Choroid plexus epithelial cell (primary cell): ENCODE measurements around the gene DNAJC17.

Experiments
- DNase-seq: peaks from one replicate; pipeline ENCODE4 v3.0.0-alpha.2; 2010; ENCODE audit warnings: low read depth
- H3K4me3 ChIP-seq: 2 replicates; pipeline ENCODE4 v1.5.1; 2011; ENCODE audit warnings: low read depth, mild to moderate bottlenecking, control low read depth, low read length, moderate library complexity
- TF ChIP-seq, protein P1 (sequence below): conservative IDR thresholded peaks from 2 replicates; pipeline ENCODE4 v1.5.1; 2011; ENCODE audit warnings: low read depth, mild to moderate bottlenecking, control low read depth, inconsistent platforms, low read length, moderate library complexity

Gene DNAJC17

DNA sequence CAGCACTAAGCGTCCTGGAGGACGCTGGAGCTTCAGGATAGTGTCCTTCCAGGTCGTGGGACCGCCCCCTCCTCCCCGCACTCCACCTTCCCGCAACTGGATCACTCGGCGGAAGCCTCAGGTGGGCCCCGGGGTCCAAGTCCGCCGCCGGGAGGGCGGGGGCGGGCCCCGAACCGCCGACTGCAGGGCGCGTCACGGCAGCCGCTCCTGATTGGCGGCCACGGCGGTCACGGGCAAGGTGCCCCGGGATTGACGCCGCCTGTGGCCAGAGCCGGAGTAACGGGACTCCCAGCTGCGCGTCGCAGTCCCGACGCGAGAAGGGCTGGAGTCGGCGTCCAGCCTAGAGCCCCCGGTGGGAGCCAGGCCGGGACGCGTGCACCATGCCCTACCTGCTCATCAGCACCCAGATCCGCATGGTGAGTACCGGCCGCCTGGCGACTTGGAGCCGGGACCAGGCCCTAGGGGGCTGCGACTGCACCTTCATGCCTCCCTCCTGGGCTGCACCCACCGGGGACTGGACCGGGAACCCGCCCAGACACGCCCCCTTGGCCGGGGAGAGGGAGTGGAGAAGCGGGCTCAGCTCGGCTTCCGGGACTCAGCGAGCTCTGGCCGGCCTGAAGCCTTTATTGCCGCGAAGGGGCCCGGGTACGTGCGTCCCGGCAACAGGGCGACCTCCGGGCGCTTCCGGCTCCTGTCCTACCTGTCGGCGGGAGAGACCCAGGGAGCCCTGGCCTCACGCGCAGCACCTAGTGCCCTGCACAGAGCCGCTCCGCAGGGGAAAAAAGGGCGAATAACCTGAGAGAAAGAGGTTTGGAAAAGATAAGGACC, 43.3 kb downstream of the DNAJC17 start, which contains the start of gene GCHFR:
Gene GCHFR (plus strand): TSS at position 268 of the 828 bp plus-strand sequence. CDS start 113 bp downstream, at position 381.
- peak; percentile 62 for DNase-seq
- peak within 1 kb of the TSS; percentile 60 for H3K4me3 ChIP-seq
- TF ChIP-seq, protein P1, sequence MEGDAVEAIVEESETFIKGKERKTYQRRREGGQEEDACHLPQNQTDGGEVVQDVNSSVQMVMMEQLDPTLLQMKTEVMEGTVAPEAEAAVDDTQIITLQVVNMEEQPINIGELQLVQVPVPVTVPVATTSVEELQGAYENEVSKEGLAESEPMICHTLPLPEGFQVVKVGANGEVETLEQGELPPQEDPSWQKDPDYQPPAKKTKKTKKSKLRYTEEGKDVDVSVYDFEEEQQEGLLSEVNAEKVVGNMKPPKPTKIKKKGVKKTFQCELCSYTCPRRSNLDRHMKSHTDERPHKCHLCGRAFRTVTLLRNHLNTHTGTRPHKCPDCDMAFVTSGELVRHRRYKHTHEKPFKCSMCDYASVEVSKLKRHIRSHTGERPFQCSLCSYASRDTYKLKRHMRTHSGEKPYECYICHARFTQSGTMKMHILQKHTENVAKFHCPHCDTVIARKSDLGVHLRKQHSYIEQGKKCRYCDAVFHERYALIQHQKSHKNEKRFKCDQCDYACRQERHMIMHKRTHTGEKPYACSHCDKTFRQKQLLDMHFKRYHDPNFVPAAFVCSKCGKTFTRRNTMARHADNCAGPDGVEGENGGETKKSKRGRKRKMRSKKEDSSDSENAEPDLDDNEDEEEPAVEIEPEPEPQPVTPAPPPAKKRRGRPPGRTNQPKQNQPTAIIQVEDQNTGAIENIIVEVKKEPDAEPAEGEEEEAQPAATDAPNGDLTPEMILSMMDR: peak; percentile 22

DNA sequence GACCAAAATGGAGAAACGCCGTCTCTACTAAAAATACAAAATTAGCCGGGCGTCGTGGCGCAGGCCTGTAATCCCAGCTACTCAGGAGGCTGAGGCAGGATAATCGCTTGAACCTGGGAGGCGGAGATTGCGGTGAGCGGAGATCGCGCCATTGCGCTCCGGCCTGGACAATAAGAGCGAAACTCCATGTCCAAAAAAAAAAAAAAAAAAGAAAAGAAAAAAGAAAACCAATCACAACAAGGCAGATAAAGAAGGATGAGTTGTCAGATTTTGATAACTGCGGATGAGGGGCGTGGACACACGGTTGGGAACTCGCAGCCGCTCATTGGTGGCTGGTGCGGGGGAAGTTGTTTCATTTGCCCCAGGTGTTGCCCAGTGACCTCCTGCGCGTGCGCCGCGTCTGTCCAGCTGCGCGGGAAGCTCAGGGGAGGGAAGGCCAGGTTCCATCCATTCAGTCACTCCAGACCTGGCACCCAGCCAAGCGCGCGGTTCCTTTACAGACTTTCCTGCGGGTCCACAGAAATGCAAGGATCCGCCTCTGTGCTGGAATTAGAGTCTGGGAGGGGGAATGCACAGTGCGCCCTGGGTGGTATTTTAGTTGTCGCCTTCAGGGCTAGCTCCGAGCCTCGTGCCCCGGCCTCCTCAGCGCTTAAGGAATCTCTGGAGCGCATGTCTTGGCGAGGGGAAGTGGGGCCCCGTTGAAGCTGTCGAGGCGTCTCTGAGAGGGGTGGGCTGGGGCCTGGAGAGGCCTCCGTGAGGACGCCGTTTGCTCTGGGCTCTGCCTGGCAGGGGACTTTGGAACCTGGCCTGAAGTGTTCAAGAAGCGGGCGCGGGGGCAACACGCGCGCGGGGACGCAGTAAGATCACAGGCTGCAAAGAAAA, 44.1 kb downstream of the DNAJC17 start:
- TF ChIP-seq, protein P1: no peak
- DNase-seq: peak; percentile 53
- peak overlapping the region; percentile 60 for H3K4me3 ChIP-seq

DNA sequence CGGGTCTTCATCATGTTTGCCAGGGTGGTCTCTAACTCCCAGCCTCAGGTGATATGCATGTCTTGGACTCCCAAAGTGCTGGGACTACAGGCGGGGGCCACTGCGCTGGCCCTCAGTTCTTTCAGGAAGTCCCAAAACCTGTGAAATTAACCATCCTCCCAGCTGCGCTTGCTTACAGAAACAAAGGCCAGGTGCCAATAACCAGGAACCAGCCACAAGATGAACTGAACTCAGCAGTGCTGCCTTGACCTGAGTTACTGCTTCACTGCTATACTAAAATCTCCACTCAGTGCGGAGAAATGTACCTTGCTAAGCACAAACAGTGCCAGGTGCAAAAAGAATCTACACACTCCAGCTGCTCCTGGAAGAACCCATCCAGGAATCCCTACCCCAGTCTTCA, 47.3 kb downstream of the DNAJC17 start:
- DNase-seq: no peak
- TF ChIP-seq, protein P1: no peak
- no peak overlapping the region for H3K4me3 ChIP-seq

DNA sequence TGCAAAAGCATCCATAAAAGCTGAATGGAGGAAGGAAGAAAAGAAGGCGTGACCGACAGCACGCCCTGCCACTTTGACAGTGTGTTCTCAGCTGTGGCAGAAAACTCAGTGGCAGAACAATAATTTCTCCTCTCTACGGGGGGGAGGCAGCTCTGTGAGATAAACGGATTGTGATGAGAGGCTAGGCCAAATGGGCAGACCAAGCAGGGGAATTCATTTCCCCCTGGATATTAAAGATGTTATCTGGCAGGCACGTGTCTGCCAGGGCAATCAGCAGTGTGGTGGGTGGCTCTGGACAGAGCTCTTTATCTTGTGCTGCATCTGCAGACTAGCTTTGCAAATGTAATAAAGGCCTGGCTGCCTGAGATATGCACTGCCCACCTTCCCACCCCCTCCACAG, 50.3 kb downstream of the DNAJC17 start:
- TF ChIP-seq, protein P1: no peak

DNA sequence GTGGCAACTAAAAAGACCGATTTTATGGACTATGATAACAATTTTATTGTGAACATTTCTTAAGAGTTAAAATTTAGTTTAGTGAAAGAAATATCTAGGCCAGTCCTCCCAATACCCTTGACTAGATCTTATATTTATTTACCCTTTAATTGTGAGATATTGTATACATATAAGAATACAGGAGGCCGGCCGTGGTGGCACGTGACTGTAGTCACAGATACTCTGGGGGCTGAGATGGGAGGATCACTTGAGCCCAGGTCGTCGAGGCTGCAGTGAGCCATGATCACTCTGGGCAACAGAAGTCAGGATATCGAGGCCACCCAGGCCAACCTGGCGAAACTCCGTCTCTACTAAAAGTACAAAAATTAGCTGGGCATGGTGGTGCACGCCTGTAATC, 51.5 kb downstream of the DNAJC17 start:
- DNase-seq: no peak
- H3K4me3 ChIP-seq: peak overlapping the region; percentile 94
- TF ChIP-seq, protein P1: no peak

More for the DNA sequence above, 50.3 kb downstream of the DNAJC17 start:
- H3K4me3 ChIP-seq: no peak overlapping the region
- DNase-seq: no peak

DNA sequence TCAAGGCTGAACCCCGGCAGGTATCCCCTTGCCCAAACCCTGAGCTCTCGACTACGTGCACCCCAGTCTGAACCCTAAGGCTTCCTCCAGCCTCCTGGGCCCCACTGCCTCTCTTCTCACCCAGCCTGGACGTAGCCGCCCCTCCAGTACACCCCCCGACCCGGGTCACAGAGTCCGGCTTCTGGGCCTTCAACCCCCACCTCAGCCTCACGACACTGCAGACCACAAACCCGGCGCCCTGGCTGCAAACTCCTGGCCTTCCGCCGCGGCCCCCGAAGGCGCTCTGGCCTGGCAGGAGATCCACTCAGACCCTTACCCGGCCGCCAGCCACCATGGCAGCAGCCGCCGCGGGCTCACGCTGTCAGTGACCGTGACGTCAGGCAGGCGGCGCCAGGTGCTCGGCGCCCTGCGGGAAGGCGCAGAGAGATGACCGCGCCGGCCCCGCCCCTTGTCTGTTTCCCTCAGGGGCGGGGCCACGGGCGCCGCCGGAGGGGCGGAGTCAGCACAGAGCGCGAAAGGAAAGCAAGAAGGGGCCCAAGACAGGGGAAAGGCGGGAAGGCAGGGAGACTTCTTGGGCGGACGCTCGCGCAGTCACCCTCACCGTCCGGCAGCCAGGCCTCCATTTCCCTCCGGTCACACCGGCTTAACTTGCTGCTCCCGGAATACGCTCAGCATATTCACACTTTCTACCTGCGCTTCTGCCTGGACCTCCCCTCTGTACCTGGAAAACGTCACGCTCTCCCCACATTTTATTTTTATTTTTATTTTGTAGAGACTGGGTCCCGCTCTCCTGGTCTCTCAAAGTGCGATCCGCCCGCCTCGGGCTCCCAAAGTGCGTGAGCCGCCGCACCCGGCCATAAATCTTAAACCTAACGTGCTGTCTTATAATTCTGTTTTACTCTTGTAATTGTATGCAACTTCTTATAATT, 52.1 kb downstream of the DNAJC17 start, which contains the start of gene RMDN3:
Gene RMDN3 (minus strand): TSS at position 372 of the 929 bp plus-strand sequence. CDS start 471 bp downstream, outside the sequence.
- TF ChIP-seq, protein P1: no peak
- peak; percentile 90 for DNase-seq
- peak within 1 kb of the TSS; percentile 94 for H3K4me3 ChIP-seq
